Activated CD4-positive, CD25-positive, alpha-beta regulatory T cell (primary cell): ENCODE data around the gene BPIFB6.

Experiments used
- DNase-seq, 4 experiments: peaks; one replicate each; lab custom pipeline; 2025; lab: John Stamatoyannopoulos, UW

Gene BPIFB6

GRCh38 chr20:33063271-33063670 is 31.8 kb downstream of the BPIFB6 start:
- no peak for DNase-seq

DNA sequence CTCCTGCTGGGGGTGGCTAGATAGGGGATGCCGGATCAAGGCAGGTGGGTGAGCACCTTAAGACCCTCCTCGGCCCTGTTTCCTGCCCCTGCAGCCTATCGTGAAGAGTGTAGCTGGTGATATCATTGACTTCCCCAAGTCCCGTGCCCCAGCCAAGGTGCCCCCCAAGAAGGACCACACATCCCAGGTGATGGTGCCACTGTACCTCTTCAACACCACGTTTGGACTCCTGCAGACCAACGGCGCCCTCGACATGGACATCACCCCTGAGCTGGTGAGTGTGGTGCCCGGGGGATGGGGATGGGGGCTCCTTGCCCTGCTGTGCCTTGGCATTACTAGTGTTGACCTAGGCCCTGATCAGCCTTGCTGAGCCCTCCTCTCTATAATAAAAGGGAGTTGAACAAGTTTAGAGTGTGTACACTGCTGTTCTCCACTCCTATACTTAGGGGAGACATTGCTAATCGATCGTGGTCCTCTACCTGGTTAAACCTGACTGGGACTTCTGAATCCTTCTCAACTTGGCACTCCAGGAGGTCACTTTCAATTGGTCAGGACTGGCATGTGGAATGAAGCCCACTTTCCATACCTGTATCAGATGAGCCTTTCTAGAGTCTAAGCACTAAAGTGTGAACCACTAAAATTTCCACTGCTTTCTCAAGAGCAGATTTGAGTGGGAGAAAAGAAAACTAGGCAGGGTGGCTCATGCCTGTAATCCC is 33.3 kb downstream of the BPIFB6 start:
- no peak for DNase-seq

DNA sequence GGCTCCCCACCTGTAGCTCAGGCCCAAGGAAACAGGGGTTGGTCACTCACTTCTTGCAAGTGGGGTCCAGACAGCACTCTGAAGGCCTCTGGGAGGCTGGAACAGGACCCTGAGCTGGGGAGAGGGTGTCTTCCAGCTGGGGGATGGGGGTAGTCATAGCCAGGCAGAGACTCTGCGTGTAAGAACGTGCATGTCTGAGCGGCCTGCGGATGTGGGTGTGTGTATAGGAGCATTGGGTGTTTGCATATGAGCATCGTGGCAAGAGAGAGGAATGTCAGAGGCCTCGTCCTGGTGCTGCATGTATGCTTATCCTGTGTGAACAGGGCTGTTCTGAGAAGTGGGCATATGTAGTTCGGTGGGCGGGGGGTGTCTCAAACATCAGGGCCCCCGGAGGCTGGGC is 34.3 kb downstream of the BPIFB6 start:
- no peak for DNase-seq

DNA sequence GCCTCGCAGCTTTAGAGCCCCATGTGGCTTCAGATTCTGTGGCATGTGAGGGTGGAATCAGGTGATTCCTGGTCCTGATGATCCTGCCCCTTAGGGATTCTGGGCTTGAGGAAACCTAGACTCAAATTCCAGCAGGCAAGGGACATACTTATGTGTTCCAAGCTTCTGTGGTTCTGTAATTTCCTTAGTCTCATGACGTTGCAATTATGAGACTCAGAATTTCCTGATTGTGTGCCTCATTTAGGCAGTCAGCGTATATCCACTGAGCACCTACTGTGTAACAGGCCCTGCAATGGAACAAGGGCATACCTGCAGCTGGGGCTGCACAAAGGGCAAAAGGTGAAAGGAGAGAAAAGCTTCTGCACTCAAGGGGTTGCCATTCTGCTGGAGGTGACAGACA is 36.4 kb downstream of the BPIFB6 start:
- DNase-seq, result no peak

DNA sequence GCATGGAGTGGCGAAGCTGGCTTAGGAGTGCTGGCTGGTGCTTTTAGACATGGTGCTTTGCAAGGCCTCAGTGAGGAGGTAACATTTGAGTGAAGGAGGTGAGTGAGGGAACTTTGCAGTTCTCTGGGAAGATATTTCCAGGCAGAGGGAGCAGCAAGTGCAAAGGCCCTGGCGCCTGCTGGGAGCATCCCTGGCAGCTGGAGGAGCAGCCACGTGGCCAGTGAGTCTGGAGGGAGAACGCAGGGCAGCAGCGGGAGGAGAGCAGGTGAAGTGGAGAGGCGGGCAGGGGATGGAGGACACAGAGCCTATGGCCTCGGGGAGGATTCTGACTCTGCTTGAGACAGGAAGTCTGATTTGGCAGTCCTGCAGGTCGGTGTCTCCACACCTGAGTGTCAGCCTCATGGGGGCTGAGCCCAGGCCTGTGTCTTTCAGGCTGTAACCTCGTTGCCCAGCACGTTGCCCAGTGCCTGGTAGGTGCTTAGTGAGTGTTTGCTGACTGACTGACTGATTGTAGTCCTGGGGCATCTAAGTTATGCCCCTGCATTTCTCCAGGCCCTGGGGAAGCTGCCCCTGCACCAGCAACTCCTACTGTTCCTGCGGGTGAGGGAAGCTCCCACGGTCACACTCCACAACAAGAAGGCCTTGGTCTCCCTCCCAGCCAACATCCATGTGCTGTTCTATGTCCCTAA is 36.9 kb downstream of the BPIFB6 start:
- DNase-seq, result no peak

DNA sequence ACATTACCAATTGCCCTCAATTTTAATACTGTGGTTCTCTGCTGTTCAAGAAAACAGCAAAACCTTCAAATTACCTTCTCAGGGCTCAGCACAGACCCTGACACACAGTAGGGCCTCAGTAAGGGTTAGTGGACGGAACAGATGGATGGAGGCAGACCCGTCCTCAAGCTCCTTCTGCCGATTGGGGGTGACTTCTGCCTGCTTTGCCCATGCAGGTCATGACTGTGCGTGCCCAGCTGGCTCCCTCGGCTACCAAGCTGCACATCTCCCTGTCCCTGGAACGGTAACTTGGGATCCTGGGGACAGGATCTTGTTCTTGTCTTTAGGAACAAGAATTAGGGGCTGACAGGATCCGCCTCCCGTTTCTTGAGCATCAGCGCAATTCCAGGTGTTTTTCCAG is 38.2 kb downstream of the BPIFB6 start:
- DNase-seq, result no peak

GRCh38 chr20:33070111-33071053 is 38.9 kb downstream of the BPIFB6 start:
- DNase-seq, result no peak

DNA sequence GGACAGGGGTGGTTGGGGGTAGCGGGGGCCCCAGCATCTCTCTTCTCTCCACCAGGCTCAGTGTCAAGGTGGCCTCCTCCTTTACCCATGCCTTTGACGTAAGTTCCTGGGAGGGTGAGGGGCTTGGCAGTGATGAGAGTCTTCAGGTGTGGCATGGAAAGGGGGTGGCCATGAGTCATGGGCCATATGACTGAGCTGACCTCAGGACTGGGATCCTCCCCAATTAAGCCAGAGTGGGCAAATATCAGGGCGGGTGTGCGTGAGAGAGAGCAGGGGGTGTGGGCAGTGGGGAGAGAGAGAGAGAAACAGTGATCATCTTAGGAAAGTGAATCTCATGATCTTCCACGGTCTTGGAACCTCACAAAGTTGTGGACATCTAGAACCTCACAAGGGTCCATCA is 39.8 kb downstream of the BPIFB6 start:
- DNase-seq, result no peak

DNA sequence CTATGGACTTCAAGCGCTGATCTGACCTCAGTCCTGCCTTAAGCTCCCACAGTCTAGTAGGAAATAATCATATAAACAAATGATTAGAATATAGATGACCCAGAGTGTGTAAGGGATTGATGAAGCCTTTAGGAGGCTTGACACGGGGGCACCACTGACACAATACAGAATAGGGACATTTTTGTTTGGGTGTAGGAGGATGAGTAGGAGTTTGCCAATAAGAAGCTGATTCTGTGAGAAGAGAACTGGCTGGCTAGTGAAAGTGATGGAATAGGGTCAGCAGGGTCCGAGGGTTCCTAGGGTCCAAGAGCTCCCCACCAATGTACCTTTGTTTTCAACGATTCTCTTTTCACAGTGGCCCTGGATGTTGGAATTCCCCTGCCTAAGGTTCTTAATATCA is 40.9 kb downstream of the BPIFB6 start:
- no peak for DNase-seq

DNA sequence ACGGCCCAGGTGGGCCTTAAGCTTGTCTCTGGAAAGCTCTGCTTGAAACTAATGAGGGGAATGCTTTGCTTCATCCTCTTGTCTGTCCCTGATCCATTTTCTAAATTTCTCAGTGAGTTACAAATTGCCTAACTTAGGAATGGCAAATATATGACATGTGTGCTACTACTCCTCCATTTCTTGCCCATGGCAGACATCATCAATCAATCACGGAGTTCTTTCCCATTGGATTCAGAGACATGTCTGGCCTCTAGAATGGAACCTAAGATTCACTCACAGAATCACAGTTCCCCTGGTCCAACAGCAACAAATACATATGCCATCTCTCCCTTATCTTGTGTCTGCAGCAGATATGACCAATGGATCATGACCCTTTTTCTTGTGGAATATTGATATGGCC is 41.4 kb downstream of the BPIFB6 start:
- DNase-seq, result no peak

GRCh38 chr20:33074675-33075074 is 43.2 kb downstream of the BPIFB6 start:
- no peak for DNase-seq

DNA sequence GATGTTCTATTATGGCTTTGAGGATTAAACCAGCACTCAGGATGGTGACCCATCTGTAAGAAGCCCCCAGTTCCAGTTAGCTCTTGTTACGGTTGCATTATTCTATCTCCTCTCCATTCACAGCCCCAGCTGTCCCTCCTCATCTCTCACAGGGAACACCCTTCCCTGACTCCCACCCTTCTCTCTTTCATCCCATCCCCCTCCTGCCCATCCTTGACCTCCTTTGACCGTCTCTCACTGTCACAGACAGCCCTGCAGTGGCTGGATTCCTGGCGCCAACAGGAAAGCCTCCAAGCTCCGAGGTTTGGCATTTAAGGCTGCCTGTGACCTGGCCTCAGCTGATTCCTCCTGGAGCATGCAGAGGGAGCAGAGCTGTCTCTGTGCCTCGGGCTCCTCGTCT is 43.8 kb downstream of the BPIFB6 start:
- no peak for DNase-seq

DNA sequence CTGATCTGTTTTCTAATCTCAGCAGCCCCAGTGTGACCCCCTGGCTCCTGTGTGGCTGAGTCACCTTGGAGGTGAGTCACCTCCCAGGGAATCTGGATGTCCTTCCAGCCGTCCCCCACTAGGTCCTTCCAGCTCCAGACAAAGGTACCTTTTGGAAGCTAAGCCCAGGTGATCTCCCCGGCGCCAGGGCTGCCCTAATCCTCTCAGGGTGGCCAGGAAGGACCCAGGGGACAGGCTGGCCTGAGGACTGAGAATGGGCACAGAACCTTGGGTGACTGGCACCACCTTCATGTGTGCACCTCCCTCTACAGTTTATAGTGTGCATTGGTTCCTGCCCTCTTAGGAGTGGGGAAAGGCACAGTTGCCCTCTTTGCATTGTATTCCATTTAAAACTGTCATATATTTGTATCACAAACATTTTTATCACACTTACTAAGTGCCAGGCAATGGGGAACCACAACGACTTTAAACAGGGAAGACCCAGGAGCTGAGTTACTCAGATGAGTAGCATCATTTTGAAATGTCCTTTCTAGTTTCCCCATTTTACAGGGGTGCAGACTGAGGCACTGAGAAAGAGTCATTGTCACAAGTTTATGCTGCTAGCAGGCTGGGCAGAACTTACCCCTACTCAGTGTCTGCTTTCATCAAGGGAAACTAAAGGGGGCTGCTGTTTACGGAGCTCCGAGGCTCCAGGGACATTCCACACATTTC is 45.4 kb downstream of the BPIFB6 start:
- DNase-seq, result no peak

DNA sequence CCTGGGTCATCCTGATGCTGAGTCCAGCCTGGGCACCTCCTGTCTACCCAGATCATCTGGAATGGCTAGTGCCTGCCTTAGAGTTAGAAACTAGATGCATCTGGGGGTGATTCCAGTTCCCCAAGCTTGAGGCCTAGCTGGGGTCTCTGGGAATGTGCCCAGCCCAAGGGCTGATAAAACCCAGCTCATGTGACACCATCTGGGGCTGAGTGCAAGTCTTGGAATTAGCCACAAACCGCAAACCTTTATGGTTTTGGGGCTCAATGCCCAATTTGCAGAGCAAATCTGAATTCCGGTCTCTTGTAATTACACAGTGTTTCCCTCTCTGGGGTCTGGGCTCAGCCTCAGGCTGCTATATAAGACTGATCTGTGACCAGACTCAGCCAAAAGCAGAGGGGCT is 47.8 kb downstream of the BPIFB6 start, which contains the start of gene BPIFB4:
Gene BPIFB4, plus strand, starts transcription at position 385 of the 400 bp plus-strand sequence. CDS start 1,884 bp downstream, outside the sequence.
- no peak for DNase-seq

GRCh38 chr20:33081411-33082154 is 50.1 kb downstream of the BPIFB6 start:
- DNase-seq, result no peak

DNA sequence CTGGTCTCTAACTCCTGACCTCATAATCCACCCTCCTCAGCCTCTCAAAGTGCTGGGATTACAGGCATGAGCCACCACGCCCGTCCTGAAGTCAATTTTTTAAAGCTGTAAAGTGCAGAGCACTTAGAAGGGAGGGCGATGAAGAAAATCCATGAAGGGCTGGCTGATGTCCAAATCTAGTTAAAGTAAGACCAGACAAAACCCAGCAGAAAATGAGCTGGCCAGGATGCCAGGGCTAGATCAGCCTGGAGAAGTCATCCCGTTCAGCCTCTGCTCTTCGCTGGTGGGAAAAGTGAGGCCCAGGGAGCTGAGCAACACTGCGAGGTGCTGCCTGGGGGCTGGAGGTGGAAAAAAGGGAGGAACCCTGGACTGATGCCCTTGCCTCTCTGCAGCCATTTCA is 51.1 kb downstream of the BPIFB6 start:
- DNase-seq, result no peak

DNA sequence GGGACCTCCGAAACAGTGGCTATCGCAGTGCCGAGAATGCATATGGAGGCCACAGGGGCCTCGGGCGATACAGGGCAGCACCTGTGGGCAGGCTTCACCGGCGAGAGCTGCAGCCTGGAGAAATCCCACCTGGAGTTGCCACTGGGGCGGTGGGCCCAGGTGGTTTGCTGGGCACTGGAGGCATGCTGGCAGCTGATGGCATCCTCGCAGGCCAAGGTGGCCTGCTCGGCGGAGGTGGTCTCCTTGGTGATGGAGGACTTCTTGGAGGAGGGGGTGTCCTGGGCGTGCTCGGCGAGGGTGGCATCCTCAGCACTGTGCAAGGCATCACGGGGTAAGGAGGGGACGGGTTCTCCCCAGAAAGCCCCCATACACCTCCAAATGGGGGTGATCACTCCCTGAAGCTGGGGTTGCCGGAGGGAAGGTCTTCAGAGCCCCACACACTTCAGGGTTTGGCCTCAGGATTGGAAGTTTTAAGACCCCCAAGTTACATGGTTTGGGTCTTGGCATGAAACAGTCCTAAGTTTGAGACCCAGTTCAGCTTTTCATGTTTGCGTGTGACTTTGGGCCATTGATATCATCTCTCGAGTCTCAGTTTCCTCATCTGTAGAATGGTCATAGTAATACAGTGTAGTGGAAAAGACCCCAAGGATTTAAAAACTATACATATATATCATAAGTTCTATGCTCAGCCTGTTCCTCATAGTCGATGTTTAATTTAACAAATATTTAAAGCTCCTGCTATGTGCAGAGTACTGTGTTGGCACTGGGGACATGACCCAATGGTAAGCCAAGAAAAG is 52.3 kb downstream of the BPIFB6 start:
- DNase-seq, result no peak

DNA sequence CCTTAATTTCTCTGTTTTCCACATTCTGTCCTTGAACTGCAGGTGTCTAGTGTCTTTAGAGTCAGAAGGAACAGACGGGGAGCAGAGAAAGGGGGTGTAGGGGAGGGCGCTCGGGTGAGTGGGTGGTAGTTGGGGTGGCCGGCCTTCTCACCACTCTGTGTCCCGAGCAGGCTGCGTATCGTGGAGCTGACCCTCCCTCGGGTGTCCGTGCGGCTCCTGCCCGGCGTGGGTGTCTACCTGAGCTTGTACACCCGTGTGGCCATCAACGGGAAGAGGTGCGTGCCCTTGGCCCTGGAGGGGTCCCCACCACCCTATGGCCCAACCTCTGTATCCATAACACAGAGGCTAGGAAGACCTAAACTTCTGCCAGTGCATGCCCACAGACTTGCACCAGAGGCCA is 53.3 kb downstream of the BPIFB6 start:
- no peak for DNase-seq

- no peak for DNase-seq
Observed at GRCh38 chr20:33086052-33086722, 54.7 kb downstream of the BPIFB6 start.

DNA sequence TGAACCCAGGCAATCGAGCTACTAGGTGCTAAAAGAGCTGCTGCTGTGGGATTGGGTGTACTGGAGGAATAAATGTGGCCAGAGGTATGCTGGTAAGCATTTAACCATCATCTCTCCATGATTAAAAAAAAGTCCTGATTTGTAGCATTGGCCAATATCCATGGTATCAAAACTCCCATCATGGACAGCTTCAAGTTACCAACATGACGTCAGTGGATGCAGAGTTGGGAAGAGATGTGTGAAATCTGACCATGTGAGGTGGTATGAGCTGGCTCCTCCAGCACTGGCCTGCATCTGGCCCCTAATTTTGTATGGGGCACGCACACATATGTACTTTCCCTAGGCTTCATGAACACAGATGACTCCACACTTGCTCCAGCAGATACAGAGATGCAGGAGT is 59.7 kb downstream of the BPIFB6 start:
- DNase-seq, result no peak
